ENCODE measurements around the gene SETBP1. TPM values are rescaled to one million over a fixed set of nuclear protein-coding genes. Genes with fewer than 3 reads are reported as not detected.

Gene SETBP1
- total RNA-seq, 3 donors from 2014 or later, result 15.0 to 97.2 (median 17.8) TPM

DNA sequence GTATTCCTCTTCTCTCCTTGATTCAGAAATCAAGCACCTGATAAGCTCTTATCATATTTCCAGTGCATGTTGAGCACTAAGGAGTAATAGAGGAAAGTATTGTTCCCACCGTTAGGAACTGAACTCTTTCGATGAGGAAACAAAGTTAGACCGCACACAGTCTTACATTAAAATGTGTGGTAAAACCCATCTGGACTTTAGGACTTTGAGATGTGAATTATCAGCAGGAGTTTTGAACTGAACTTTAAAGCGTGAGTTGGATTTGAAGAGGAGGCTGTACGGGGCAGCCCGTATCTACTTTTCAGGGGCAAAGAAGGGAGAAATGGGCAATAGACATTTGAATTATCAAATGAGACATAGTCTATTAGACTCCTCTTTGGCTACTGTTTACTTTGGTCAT, 134.4 kb downstream of the SETBP1 start:
- DNase-seq (no peak), ATAC-seq (no peak)
- Histone ChIP-seq H3K36me3 (ENCODE audit: low read depth) (no peaks in the 10 kb centered on the region), H3K4me1 (ENCODE audit: low read depth) (no peaks in the 10 kb centered on the region), H3K4me3 (no peak overlapping the region), H3K9me3 (no peaks in the 10 kb centered on the region)
- intact Hi-C loops (cut with DNase I, micrococcal nuclease), result no loop called here
- TF ChIP-seq, protein P1, sequence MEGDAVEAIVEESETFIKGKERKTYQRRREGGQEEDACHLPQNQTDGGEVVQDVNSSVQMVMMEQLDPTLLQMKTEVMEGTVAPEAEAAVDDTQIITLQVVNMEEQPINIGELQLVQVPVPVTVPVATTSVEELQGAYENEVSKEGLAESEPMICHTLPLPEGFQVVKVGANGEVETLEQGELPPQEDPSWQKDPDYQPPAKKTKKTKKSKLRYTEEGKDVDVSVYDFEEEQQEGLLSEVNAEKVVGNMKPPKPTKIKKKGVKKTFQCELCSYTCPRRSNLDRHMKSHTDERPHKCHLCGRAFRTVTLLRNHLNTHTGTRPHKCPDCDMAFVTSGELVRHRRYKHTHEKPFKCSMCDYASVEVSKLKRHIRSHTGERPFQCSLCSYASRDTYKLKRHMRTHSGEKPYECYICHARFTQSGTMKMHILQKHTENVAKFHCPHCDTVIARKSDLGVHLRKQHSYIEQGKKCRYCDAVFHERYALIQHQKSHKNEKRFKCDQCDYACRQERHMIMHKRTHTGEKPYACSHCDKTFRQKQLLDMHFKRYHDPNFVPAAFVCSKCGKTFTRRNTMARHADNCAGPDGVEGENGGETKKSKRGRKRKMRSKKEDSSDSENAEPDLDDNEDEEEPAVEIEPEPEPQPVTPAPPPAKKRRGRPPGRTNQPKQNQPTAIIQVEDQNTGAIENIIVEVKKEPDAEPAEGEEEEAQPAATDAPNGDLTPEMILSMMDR (IDR thresholded peaks at IDR 0.05), result no peak

GRCh38 chr18:44816050-44816449, 135.4 kb downstream of the SETBP1 start:
- ATAC-seq (no peak), DNase-seq (no peak)
- H3K36me3 ChIP-seq (ENCODE audit: low read depth), result no peaks in the 10 kb centered on the region
- intact Hi-C loops (cut with DNase I, micrococcal nuclease), result no loop called here
- no peak overlapping the region for H3K4me3 ChIP-seq
- H3K9me3 ChIP-seq, result no peaks in the 10 kb centered on the region
- H3K4me1 ChIP-seq (ENCODE audit: low read depth), result no peaks in the 10 kb centered on the region
- TF ChIP-seq, protein P1 (IDR thresholded peaks at IDR 0.05), result no peak

- Histone ChIP-seq H3K4me1 (ENCODE audit: low read depth) (no peaks in the 10 kb centered on the region), H3K36me3 (ENCODE audit: low read depth) (no peaks in the 10 kb centered on the region), H3K9me3 (no peaks in the 10 kb centered on the region), H3K4me3 (no peak overlapping the region)
- intact Hi-C loops (cut with DNase I, micrococcal nuclease), result no loop called here
- ATAC-seq, result no peak
- TF ChIP-seq, protein P1 (IDR thresholded peaks at IDR 0.05), result no peak
- no peak for DNase-seq
Measured at GRCh38 chr18:44816477-44816876, 135.8 kb downstream of the SETBP1 start.

GRCh38 chr18:44817831-44818473, 137.3 kb downstream of the SETBP1 start:
- DNase-seq (no peak), ATAC-seq (no peak)
- Histone ChIP-seq H3K9me3 (no peaks in the 10 kb centered on the region), H3K36me3 (ENCODE audit: low read depth) (no peaks in the 10 kb centered on the region), H3K4me1 (ENCODE audit: low read depth) (no peaks in the 10 kb centered on the region), H3K4me3 (no peak overlapping the region)
- intact Hi-C loops (cut with DNase I, micrococcal nuclease), result no loop called here
- TF ChIP-seq, protein P1 (IDR thresholded peaks at IDR 0.05), result no peak

DNA sequence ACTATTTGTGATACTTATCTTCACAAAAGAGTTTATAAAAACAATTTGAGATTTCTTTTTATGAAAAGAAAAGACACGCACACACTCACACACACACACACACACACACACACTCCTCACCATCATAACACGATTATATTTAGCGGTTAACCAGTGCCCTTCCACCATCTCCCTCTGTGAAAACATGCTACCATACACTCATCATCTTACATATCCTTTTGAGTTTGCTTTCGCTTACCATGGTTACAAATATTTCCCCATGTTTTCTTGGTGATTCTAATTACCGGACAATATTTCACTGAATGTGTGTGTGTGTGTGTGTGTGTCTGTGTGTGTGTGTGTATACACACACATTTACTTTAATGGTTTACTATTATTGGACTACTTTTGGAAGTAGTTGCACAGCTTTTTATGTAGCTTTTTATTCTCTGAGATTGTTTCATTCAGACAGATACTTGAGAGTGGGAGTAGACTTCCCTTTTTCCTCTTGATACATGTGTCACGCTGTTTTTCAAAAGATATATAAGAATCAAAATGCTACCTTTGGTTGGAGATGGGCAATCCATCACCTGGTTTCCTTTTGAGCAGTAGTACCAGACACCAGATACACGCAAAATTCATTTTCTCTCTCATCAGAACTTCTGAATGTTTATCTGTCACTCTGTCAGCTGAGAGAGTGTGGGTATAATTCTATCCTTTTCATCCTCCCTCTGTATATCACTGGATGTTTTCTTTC, 138.1 kb downstream of the SETBP1 start:
- TF ChIP-seq, protein P1 (IDR thresholded peaks at IDR 0.05), result no peak
- Histone ChIP-seq H3K9me3 (no peaks in the 10 kb centered on the region), H3K4me1 (ENCODE audit: low read depth) (no peaks in the 10 kb centered on the region), H3K36me3 (ENCODE audit: low read depth) (no peaks in the 10 kb centered on the region), H3K4me3 (no peak overlapping the region)
- DNase-seq (no peak), ATAC-seq (no peak)
- intact Hi-C loops (cut with DNase I, micrococcal nuclease), result no loop called here

Data from mucosa of descending colon (tissue), 3 donors.